Activated T-cell treated with anti-CD3 and anti-CD28 coated beads for 24 hours (primary cell): ENCODE results near the gene CHDH.

Source experiments
- DNase-seq: peaks from one replicate; pipeline ENCODE4 v3.0.0-alpha.2; 2020; ENCODE audit warnings: low read depth

Gene CHDH

DNA sequence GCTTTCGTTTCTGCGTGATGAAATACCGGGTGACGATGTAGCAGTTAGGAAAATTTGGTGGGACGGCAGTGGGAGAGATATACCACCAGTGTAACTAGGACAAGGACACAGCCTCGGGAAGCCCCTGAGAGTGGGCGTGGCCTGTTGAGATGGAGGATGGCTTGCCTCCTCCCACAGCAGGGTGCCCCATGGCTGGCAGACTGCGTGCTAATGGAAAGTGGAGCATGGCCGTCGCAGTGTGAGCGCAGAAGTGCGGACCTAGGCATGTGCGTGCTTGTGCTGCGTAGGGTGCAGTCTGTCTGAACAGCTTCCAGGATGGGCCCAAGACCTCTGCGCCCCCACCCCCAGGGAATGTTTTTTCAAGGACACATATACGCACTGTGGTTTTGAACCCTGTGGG lies 56.8 kb downstream of the CHDH start:
- no peak for DNase-seq

DNA sequence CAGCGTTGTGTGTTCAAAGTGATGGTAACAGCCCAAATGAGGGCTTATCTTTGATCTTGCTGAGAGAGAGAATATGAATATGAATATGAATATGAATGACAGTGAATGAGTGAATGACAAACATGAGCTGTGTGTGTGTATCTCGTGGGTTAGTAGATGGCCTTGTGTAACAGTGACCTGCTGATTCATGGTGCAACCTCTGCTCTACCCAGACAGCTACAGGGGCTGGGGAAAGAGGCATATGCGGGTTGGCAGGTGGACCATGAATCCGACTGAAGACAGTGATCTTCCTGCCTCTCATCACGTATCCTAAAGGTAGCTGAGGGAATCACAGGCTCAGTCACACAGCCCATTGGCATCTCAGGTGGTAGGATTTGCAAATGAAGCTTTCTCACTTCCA lies 58.2 kb downstream of the CHDH start:
- DNase-seq: no peak

DNA sequence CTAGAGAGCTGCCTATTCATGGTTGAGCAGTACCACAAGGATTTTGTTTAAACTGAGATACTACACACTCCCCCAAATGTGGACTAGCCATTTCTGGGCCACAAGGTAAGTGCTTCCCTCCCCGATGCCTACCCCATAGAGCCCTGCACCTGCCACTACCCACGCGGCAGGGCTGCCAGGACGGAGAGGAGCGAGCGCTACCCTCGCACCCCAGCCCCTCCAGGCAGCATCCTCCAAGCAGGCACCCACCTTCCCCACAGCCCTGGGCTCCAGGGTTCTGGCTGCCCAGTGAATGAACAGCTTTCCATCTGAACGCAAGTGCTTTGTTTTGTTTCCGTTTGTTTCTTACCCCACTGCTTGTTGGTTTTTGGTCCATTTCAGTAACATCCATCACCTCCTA lies 59.2 kb downstream of the CHDH start:
- DNase-seq: no peak

DNA sequence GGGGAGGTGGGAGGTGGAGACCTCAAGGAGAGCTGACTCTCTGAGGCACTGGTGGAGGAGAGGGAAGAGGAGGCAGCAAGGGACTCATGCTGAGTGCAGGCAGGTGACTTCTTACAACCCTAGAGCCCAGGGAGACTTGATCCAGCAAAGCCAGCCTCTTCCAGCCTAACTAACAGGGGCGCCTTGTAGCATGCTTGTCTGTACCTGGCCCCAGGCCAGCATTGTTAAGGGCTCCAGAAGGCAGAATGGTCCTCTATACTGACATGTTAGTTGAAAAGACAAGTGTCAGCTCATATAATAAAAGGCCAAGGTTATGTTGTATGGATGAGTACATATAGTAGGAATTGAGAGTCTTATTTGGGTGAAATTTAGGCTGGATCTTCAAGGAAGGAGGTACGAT lies 65.4 kb downstream of the CHDH start:
- no peak for DNase-seq

DNA sequence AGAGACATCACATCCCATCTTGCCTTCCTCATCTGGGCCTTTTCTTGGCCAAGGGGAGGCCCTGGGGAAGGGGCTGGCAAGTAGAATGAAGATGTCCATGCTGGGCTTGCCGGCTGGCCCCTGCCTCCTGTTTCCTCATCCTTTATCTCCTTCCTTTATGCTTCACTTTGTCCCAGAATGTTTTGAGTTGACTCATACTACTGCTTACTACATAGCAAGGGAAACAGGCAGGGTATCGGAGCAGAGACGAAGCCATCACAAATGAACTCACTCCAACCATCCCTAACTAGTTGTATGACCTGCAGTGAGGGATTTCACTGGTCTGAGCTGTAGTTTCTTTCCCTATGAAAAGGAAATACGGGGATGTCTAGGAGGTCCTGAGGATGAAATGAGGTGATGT lies 66.0 kb downstream of the CHDH start:
- DNase-seq: no peak

DNA sequence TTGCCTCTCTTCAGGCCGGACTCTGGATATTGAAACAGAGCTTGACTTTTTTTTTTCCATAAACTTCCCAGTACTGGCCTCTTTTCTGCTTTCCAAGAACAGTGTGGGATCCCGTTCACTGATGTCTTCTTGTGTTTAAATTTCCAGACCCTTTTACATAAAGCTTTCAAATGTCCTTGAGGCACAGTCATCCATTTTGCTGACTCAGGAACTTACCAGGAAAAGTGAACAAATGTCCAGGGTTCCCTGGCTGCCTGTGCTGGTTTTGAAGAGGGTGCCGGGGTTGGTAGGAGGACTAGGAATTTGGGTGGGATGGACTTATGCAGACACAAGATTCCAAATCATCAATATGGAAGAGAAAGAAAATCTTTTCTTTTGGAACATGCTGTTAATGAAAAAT lies 68.1 kb downstream of the CHDH start:
- DNase-seq: no peak

DNA sequence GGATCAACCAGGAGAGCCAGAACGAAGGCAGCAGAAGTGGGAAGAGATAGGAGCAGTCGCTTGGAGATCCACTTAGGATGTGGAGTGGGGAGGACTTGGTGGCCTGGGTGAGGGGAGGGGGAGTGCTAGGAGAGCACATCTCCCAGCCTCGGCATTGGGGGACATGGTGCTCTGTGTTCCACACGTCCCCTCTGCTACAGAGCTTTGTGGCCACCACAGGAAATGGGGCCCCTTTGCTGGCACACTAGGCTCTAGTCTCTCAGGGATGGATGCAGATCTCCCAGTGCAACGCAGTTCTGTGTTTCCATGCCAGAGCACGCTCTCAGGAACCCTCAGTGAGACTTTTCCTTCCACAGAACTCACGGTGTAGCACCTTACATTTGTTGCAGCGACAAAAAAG lies 68.8 kb downstream of the CHDH start:
- no peak for DNase-seq

DNA sequence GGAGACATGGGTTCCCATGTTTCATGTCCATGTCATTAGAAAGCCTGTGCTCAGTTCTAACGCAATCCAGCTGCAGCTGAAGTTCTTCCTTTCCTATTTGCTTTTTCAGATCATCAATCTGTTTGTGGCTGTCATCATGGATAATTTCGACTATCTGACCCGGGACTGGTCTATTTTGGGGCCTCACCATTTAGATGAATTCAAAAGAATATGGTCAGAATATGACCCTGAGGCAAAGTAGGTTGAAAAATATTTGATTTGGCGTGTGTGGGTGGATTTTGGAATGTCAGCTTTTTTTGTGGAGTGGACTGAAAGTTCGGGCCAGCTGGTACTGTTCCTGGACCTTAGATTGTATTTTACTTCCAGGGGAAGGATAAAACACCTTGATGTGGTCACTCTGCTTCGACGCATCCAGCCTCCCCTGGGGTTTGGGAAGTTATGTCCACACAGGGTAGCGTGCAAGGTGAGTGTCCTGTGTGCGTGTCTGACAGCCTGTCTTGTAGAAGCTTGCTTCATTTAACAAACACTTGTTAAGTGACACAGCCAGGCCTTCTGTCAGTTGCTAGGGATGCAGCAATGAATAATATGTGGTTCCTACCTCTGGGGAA lies 69.6 kb downstream of the CHDH start:
- no peak for DNase-seq

DNA sequence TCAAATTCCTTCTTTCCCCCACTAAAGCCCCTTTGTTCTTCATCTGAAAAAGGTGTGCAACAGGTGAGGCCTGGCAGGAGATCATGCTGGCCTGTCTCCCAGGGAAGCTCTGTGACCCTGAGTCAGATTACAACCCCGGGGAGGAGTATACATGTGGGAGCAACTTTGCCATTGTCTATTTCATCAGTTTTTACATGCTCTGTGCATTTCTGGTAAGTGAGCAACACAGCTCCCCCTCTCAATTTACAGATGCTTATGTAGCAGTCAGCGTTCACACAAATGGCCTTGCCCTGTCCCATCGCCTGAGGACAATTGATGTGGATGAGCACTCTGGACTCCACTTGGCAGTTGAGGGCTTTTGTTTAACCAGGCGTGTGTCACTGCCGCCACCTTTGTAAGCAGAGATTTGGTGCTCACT lies 70.4 kb downstream of the CHDH start:
- no peak for DNase-seq

DNA sequence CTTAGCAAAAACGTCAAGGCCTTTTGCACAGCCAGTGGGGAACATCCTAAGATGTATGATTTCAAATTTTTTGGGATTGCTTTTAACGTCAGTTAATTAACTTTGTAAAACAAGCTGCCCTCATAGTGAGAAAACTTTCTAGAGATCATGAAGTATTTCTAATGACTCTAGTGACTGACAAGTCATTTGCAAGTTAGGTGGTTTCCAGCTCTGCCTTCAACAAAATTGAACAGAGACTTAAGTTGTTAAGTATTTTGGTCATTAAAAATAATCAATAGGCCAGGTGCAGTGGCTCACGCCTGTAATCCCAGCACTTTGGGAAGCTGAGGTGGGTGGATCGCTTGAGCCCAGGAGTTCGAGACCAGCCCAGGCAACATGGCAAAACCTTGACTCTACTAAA lies 71.2 kb downstream of the CHDH start:
- DNase-seq: no peak

DNA sequence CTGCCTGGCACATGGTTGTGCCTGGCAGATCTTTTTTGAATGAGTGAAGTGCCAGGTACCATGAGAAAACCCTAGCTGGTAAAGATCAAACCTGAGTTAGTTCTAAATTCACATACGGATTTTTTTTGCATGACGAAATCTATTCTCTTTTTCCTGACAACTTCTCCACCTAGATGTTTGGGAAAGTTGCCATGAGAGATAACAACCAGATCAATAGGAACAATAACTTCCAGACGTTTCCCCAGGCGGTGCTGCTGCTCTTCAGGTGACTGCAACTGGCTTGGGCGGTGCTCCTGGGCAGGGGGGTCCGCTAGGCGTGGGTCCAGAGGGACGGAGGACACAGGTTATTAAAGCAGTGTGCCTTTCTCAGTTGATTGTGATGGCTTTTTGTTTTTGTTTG lies 71.8 kb downstream of the CHDH start:
- no peak for DNase-seq

DNA sequence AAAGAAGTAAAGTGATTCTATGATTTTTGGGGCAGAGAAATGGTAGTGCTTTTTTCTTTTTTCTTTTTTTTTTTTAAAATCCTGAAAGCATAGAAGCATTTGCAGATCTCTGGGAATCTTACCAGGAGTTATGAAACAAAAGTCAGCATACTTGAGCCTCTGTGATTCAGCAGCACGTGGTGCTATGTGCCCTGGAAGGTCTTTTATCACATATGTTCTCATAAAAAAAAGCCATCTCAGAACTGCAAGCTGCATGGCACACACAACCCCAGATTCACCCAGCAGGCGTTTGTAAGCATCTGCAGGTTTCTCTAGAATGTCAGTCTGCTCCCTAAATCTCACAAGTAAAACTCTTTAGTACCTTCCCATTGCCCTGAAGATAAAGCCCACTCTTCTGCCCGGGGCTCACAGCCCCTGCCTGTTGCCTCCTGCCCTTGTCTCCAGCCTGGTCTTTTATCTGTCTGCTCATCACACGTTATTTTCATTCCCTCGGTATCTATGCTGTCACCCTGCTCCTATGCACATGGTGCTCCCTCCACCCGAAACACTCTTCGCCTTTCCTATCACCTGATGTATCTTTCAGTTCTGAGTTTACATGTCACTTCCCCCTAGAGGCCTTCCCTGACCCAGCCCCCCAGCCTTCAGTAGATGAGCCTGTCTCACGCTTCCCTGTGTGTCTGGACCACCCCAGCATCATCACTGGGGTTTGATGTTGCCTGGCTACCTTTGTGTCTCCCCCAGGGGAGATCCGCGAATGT lies 72.4 kb downstream of the CHDH start:
- no peak for DNase-seq

DNA sequence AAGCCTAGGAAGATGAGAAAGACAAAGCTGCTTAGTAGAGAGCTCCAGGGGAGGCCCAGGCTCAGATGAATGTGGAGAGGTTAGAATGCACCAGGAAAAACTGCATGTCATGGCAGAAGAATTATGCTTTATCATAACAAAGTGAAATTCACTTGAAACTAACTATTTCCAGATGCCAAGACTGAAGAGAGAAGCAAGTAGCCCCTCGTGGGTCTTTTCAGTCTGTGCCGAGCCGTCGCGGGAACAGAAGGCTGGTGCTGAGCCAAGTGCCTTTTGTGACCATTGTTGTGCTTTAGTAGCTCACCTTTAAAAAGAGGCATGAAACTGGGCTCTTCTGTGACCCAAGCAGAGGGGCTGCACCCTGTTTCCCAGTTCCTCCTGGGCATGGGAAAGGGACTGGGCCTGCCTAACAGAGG lies 73.2 kb downstream of the CHDH start:
- no peak for DNase-seq

DNA sequence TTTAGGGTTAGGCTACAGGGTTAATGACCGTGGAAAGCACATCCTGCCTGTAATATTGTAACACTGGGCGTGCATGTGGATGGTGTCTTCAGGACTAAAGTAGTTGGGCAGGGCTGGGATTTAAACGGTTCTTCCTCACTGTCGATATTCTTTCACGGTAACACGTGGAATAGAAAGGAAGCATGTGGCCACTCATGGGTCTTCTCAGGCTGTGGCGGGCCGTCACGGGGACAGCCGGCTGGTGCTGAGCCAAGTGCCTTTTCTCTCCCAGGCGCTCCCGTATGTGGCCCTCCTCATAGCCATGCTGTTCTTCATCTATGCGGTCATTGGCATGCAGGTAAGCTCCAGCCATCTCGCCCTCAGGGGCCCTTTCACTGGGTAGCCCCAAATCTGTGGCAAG lies 73.7 kb downstream of the CHDH start:
- DNase-seq: no peak

DNA sequence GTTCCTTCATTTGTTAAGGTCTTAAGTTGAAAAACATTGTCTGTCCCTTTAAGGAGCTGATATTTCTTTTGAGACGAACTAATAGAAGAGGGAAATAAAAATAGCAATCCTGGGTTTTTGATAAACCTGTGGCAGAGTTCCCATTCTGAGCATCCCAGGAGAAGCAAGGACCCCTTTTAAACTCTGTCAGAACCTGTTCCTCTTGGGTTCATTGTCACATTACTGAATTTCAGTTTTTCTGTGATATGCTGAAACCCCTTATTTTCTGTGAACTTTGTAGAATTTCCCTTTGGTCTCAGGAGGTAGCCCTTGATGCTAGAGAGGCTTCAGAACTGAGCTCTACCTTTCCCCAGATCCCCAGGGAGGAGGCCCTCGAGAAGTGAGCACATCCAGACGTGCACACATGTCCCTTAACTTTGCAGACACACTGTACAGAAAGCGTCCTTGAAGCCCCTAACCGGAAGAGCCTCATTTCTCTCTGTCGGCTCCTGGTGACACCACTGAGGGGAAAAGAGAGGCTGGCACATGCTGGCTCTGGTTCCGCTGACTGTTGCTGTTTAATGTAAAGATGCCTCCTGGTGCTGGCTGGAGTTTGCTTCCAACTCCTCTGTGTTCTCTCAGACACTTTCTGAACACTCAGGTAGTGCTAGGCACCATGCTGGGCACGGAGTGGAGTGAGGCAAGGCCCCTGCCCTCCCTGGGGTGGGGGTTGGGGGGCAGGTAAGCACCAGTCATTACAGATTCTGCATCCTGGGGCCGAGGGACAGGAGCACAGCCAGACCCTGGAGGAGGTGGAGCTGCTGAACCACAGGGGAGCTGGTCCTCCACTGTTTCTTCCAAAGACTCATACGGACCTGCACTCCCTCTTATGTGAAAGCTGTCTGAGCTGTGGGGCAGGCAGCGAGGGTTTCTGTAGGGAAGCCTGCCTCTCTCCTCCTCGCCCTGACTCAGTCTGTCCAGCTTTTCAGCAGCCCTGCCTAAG lies 77.5 kb downstream of the CHDH start:
- no peak for DNase-seq

DNA sequence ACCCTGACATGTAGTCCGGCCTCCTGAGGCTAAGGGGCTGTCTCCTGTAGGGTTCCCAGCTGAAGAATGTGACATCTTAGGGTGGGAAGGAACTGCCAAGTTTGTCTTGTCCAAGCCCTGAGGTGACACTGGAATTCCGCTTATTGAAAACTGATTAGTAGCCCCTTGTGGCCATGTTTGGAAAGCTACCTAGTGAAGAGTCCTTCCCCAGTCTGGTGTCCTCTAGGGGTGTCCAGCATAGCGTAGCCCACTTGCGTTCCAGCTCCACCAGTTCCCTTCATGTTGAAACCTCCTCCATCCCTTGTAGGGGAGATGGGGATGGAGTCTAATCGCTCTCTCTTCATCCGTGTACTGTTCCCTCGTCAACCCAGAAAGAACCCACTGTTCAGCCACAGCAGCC lies 79.5 kb downstream of the CHDH start:
- no peak for DNase-seq

DNA sequence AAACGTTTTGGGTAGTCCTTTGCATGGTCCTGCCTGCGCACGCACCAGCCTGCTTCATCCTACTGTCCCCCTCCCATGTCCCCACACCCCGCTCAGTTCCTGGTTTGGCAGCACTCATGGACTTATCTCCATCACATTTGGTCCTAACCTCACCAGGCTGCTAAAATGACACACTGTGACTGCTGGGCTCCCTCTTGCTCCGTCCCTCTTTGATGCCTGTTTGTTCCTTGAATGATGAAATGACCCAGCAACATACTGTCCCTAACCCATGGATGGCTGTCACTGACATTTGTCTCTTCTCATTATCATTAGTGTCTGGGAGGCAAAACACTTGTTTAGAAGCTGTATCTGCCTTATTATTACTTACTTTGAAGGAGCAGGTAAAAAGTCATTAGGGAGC lies 80.5 kb downstream of the CHDH start:
- DNase-seq: no peak

DNA sequence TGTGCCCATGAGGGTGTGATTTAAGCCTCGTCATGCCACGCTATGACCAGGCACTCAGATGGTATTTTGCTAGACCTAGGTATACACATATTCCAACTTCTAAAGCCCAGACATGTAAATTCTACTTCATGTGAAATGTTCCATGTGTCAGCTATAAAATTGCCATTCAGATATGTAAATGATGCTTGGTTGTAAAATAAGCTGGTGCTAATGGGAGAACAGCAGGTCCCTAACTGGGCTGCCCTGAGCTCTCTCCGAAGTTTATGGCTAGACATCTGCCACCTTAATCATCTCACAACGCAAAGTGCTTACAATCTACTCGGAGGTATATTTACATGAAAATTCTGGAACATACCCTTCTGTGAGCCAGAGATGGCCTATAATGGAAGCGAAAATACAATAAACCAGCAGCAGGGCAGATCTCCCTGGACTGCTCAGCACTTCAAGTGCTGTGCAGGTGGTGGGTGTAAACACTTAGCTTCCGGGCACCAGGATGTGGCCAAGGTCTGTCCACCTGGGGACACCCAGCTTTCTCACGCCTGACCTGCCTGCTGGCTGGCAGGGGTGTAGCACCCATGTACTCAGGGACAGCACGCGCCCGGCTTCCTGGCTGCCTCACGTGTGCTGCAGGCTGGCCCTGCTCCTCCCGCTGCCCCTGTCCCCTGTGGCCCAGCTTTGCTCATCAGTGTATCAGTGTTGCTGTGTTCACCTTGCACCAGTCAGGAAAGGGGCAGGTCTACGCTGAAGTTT lies 82.0 kb downstream of the CHDH start:
- no peak for DNase-seq

DNA sequence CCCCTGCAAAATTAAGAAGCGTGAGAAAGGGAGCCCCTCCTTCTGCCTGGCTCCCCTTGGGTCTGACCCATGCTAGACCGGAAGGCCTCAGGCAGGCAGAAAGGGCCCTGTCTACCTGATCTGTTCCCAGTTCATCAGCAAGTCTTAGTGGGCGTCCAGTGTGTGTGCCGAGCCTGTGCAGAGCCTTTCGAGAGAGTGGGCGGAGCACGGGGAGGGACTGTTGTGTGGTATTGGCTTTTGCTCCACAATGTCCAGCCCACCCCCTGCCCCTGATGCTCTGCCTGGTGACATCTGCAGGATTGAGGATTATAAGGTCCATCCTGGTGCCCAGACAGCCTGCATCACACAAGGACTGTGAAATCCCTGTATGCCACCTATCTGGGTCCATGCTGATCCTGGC lies 82.9 kb downstream of the CHDH start:
- DNase-seq: no peak
